Measurements from ENCODE around the gene PYHIN1.
"Not testable (repeated sequence)": the region's sequence is repeated elsewhere in the genome, so short reads cannot be mapped to it uniquely, and the experiment has no call there.

- not testable (repeated sequence) for TF ChIP-seq CTCF (IDR thresholded peaks at IDR 0.05; ENCODE audit: control extremely low read depth in 1 of 3, insufficient read depth in 1 of 3, low read depth in 1 of 3, low read length in 3 of 3); EP300 (IDR thresholded peaks at IDR 0.05; ENCODE audit: borderline replicate concordance in 1 of 2, low read depth in 2 of 2, low read length in 2 of 2); SIRT6 (IDR thresholded peaks at IDR 0.05; ENCODE audit: low read length)
Observed at GRCh38 chr1:159006210-159006807, 75.0 kb downstream of the PYHIN1 start.

Measured in H1 (cell line).